WI38 (cell line): ENCODE data around the gene CPPED1.

Experiments used
- H3K4me3 ChIP-seq: 2 replicates; pipeline ENCODE4 v1.5.1; 2011; ENCODE audit warnings: low read depth, mild to moderate bottlenecking, control low read depth, low read length
- TF ChIP-seq, protein P1 (sequence below): IDR thresholded peaks from 2 replicates; pipeline ENCODE4 v1.5.1; 2012; ENCODE audit warnings: low read depth, mild to moderate bottlenecking, control low read depth, low read length

CPPED1 gene

DNA sequence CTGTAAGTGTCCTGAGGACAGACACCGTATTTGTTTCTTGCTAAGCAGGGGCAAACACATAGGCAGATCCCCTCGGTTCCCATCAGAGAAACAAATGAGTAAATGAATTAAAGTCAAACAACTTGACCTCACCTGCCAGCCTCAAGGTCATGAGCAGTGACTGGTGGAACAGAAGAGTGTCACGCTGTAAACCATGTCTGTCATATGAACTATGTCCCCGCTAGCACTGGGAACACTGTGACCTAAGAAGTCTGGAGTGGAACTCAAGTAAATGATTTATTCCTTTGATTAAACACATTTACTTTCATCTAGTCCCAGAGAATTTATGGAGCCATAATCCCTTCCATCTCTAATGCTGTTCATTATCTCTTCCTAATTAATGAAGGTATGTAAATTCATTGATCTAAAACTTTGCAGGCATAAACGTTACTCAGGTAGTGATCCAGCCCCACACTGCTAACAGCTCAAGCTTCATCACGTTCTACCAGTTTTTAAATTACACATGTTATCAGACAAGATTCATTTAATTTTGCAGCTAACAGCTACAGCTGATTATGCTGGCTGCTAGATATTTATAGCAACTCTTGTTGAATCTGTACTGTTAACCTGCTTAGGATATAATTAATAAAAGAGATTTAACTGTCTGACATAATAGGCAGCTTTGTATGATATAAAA lies 38.7 kb downstream of the CPPED1 start:
- TF ChIP-seq, protein P1, sequence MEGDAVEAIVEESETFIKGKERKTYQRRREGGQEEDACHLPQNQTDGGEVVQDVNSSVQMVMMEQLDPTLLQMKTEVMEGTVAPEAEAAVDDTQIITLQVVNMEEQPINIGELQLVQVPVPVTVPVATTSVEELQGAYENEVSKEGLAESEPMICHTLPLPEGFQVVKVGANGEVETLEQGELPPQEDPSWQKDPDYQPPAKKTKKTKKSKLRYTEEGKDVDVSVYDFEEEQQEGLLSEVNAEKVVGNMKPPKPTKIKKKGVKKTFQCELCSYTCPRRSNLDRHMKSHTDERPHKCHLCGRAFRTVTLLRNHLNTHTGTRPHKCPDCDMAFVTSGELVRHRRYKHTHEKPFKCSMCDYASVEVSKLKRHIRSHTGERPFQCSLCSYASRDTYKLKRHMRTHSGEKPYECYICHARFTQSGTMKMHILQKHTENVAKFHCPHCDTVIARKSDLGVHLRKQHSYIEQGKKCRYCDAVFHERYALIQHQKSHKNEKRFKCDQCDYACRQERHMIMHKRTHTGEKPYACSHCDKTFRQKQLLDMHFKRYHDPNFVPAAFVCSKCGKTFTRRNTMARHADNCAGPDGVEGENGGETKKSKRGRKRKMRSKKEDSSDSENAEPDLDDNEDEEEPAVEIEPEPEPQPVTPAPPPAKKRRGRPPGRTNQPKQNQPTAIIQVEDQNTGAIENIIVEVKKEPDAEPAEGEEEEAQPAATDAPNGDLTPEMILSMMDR = no peak
- no peak overlapping the region for H3K4me3 ChIP-seq

DNA sequence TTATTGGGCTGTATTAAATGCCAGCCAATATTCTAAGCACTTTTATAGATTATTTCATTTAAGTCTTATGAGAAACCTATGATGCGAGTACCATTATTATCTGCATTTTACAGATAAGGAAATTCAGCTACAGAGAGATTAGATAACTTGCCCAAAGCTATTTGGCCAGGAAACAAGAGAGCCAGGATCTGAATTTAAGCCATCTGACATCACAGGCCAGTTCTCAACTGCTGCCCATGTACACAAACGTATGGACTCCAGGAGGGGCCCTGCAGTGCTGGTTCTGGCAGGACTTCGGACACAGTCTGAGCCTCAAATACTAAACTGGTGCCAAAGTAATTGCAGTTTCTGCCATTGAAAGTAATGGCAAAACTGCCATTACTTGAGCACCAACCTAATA lies 40.2 kb downstream of the CPPED1 start:
- TF ChIP-seq, protein P1 = no peak

GRCh38 chr16:12760819-12761611 lies 42.7 kb downstream of the CPPED1 start:
- TF ChIP-seq, protein P1 = no peak
- H3K4me3 ChIP-seq = no peak overlapping the region

More for the DNA sequence above, 40.2 kb downstream of the CPPED1 start:
- H3K4me3 ChIP-seq = no peak overlapping the region

DNA sequence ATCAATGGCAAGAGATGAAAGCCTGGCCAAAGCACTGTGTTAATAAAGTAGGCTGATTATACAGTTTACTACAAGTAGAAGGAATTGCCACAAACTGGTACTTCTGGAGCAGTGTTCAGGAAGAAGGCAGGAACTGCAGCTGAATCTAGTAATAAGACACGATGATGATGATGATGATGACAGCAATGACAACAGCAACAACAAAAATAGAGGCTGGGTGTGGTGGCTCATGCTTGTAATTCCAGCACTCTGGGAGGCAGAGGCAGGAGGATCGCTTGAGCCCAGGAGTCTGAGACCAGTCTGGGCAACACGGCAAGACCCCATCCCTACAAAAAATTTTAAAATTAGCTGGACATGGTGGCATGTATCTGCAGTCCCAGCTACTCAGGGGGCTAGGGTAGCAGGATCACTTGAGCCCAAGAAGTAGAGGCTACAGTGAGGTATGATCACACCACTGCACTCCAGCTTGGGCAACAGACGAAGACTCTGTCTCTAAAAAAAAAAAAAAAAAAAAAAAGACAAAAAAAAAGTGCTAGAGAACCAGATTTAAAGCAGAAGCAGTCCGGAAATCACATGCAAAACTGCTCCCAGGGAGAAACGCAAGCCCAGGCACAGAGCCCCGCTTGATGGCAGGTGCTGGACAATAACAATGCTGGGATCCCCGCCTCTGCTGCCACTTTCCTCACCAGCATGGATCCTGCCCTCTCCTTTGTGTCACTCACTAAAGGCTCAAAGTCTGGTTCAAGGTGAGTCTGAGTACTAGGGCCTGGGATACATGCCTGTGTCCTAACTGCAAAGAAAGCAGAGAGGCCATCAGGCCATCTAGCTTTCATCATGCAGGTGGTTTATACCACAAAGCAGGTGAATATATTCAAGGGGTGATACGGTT lies 44.8 kb downstream of the CPPED1 start:
- TF ChIP-seq, protein P1 = no peak
- no peak overlapping the region for H3K4me3 ChIP-seq

GRCh38 chr16:12758031-12758669 lies 45.5 kb downstream of the CPPED1 start:
- H3K4me3 ChIP-seq = no peak overlapping the region
- TF ChIP-seq, protein P1 = no peak

DNA sequence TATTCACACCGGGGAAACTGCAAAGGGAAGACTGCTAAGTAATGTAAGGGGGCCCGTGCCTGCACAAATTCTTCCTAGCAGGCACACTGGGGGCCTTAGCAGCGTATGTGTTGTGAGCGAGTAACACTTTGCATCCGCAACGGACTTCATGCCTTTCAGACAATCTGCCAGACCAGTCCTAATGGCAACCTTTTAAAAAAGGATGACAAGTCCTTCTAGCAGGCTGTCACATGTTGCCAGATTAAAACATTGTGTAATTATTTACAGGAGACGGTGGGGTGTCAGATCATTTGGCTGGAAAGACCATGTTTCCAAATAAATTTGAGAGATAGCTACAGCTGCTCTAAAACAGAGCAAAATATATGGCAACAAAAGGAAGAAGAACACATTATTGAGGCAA lies 46.1 kb downstream of the CPPED1 start:
- no peak overlapping the region for H3K4me3 ChIP-seq
- TF ChIP-seq, protein P1 = no peak
